Measurements from ENCODE around the gene FANCC. TPM values are rescaled to one million over a fixed set of nuclear protein-coding genes. Genes with fewer than 3 reads are reported as not detected.

The FANCC gene
- polyA plus RNA-seq, 1 of the 3 experiments (the other 2 are of a cell fraction) = 3.5 TPM

- DNase-seq = no peak
- Histone ChIP-seq H3K9me3 (no peaks in the 10 kb centered on the region), H4K20me1 (ENCODE audit: insufficient read depth) (no peaks in the 10 kb centered on the region), H3K4me3 (ENCODE audit: low read depth in 2 of 2, low read length in 1 of 2) (no peak overlapping the region), H3K4me2 (no peak overlapping the region), H3K27ac (ENCODE audit: low read depth in 2 of 2, low read length in 1 of 2) (no peak overlapping the region), H3K9me2 (no peaks in the 10 kb centered on the region), H3K9ac (no peak overlapping the region), H3K79me2 (ENCODE audit: insufficient read depth) (no peaks in the 10 kb centered on the region), H2AFZ (ENCODE audit: low read depth) (no peak overlapping the region), H3K27me3 (ENCODE audit: insufficient read depth) (no peaks in the 10 kb centered on the region), H3F3A (replicated peaks; ENCODE audit: insufficient read depth) (no peaks in the 10 kb centered on the region), H3K4me1 (ENCODE audit: control insufficient read depth in 1 of 2, insufficient read depth in 2 of 2, low read depth in 1 of 2, low read length in 1 of 2) (peaks cover 0 to 24% of the 10 kb centered on the region in 2 experiments; a peak in 2 of 4 replicates), H3K36me3 (replicated peaks in 1 of 2; ENCODE audit: control insufficient read depth in 1 of 2, insufficient read depth in 2 of 2, low read length in 1 of 2) (no peaks in the 10 kb centered on the region)
- CTCF ChIA-PET = interaction anchor here (1.8 kb wide), 1 partner anchor 14 kb away, joined by 6 read pairs; no protein-coding TSS in a partner anchor
- TF ChIP-seq RXRA (IDR thresholded peaks at IDR 0.05; ENCODE audit: borderline replicate concordance, low read depth) (no peak), GABPA (IDR thresholded peaks at IDR 0.05; ENCODE audit: low read depth) (no peak), YY1 (IDR thresholded peaks at IDR 0.05; ENCODE audit: low read depth) (no peak), TEAD4 (IDR thresholded peaks at IDR 0.05; ENCODE audit: borderline replicate concordance, insufficient read depth) (no peak)
- POLR2A ChIA-PET = interaction anchor here (1.0 kb wide), 1 partner anchor 17 kb away, joined by 3 read pairs; no protein-coding TSS in a partner anchor
- 96% methylated on average over 4 of the region's 4 CpGs for WGBS (ENCODE audit: low lambda C conversion rate)
Measured at GRCh38 chr9:95142315-95142714, 175.2 kb downstream of the FANCC start.

GRCh38 chr9:95140821-95141220 is 176.7 kb downstream of the FANCC start:
- Histone ChIP-seq H3K4me1 (ENCODE audit: control insufficient read depth in 1 of 2, insufficient read depth in 2 of 2, low read depth in 1 of 2, low read length in 1 of 2) (peaks cover 0 to 24% of the 10 kb centered on the region in 2 experiments; a peak in 2 of 4 replicates), H3K36me3 (replicated peaks in 1 of 2; ENCODE audit: control insufficient read depth in 1 of 2, insufficient read depth in 2 of 2, low read length in 1 of 2) (no peaks in the 10 kb centered on the region), H4K20me1 (ENCODE audit: insufficient read depth) (no peaks in the 10 kb centered on the region), H3K4me2 (no peak overlapping the region), H3K27me3 (ENCODE audit: insufficient read depth) (no peaks in the 10 kb centered on the region), H3K4me3 (ENCODE audit: low read depth in 2 of 2, low read length in 1 of 2) (no peak overlapping the region), H3K27ac (ENCODE audit: low read depth in 2 of 2, low read length in 1 of 2) (no peak overlapping the region), H3K9ac (no peak overlapping the region), H3K9me2 (no peaks in the 10 kb centered on the region), H3K79me2 (ENCODE audit: insufficient read depth) (no peaks in the 10 kb centered on the region), H3K9me3 (no peaks in the 10 kb centered on the region), H3F3A (replicated peaks; ENCODE audit: insufficient read depth) (no peaks in the 10 kb centered on the region), H2AFZ (ENCODE audit: low read depth) (no peak overlapping the region)
- DNase-seq = no peak
- TF ChIP-seq USF1 (IDR thresholded peaks at IDR 0.05; ENCODE audit: borderline replicate concordance, low read depth) = no peak
- TF ChIP-seq REST (IDR thresholded peaks at IDR 0.05; ENCODE audit: low read depth, low read length) = no peak
- no peak for TF ChIP-seq SIN3A (IDR thresholded peaks at IDR 0.05; ENCODE audit: borderline replicate concordance, low read depth, low read length)
- no peak for TF ChIP-seq RCOR1 (IDR thresholded peaks at IDR 0.05; ENCODE audit: low read length)
- TF ChIP-seq FOSL2 (IDR thresholded peaks at IDR 0.05; ENCODE audit: borderline replicate concordance, low read depth) = no peak
- TF ChIP-seq TAF1 (IDR thresholded peaks at IDR 0.05; ENCODE audit: borderline replicate concordance, low read depth, low read length) = no peak
- TF ChIP-seq TEAD4 (IDR thresholded peaks at IDR 0.05; ENCODE audit: borderline replicate concordance, insufficient read depth) = no peak
- TF ChIP-seq YY1 (IDR thresholded peaks at IDR 0.05; ENCODE audit: low read depth) = no peak
- POLR2A ChIA-PET = no interaction called here
- CTCF ChIA-PET = interaction anchor here (3.8 kb wide), 1 partner anchor 12 kb away, joined by 25 read pairs; no protein-coding TSS in a partner anchor
- 82% methylated on average over 2 of the region's 2 CpGs for WGBS (ENCODE audit: low lambda C conversion rate)
